Midbrain (tissue), 1 donor: ENCODE data around the gene PDE4B.
A peak's percentile ranks its signal among the peaks of the same experiment; 100 is the strongest.

Experiments used
- DNase-seq: peaks from one replicate; lab custom pipeline; 2025; lab: John Stamatoyannopoulos, UW

Gene PDE4B

DNA sequence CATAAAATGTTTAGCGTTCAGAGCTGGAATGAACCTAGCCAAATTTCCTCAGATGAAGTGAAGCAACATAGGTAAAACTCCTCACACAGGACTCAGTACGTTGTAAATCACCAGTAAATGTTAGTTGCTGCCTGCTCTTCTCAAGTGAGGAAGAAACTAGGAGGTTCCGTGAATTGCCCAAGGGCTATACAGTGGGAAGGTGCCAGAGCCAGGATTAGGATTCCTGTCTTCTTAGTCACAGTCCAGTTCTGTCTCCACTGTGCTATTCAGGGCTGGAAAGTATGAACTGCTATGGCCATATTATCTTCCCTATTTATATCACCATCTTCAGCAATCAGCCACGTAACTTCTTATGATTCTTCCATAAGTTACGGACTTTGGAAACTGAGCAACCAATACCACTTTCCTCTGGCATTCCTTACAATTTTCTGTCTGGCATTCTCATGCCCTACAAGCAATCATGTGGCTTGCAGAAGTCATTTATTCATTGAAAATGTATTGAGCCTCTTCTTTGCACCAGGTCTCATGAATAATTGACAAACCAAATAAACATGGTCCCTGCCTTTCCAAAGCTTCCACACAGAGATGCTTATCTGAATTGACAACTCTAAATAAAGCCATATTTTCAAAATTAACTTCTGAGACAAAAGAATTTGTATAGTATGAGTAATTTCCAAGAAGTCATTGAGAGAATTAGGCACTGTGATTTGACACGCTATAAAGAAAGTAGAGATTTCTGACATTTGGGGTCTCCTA, 469.7 kb downstream of the PDE4B start:
- DNase-seq, result no peak

DNA sequence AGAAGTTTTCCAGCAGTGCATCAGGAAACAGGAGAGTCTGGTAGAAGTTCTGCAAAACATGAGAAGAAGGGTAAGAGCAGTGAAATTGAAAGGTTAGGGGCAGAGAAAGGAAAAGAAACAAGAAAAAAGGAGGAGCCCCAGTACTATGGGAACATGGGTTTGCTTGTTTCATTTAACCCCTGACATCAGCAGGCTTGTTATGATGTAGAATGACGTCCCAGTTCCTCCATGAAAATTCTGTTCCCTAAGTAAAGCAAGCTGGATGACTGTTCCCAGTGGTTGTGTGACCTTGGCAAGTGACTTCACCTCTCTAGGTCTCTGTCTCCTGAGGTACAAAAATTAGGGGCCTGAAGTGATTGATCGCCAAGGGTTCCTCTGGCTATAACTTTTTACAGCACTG, 472.6 kb downstream of the PDE4B start:
- no peak for DNase-seq

DNA sequence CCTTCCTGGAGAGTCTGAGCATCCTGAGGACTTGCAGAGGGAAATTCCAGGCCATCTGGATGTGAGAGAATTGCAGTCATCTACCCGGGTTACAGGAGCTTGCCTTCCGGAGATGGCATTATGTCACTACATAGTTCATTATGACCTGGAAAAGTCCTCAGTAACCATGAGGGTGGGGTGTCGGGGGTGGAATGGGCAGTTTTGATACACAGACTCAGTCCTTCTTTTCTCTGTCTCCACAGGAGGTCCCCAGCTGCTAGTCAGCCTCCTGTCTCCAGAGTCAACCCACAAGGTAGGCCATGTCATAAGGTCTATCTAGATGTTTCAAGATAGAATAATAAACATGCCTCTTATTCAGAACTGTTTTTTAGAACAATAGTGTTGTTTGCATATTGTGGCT, 473.1 kb downstream of the PDE4B start:
- no peak for DNase-seq

DNA sequence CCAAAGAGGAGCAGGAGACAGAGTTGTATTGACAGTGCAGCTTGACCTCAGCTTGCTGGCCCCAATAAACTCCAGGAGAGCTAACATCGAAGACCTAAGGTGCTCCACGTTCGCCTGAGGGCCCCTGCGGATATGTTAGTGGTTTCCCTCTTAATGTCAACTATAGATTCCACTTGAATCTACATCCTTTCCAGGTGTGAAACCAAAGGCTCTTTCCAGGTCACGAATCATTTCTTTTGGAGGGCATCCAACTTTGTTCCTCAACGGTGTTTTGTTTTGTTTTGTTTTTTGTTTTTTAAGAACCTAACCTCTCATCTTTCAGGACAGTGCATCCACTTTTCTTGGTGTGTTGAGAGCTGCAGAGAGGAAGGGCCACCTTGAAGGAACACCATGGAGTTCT, 473.7 kb downstream of the PDE4B start:
- DNase-seq, result no peak

DNA sequence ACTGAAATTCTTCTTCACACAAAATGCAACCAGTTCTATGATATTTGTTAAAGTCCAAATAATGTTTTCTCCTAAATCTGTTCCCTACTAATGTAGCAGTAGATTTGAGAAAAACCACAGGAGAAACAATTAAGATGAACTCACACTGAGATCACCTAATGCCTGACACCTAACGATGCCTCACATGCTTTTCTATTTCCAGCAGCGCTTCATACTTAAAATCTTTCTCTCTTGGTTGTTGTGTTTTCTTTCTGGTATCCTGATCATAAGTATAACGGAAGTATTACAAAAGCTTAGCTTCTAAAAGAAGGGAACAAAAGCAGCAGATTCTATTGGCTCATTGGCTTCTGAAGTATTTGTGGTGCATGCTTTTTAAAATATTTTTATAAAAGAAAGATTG, 474.1 kb downstream of the PDE4B start:
- no peak for DNase-seq

DNA sequence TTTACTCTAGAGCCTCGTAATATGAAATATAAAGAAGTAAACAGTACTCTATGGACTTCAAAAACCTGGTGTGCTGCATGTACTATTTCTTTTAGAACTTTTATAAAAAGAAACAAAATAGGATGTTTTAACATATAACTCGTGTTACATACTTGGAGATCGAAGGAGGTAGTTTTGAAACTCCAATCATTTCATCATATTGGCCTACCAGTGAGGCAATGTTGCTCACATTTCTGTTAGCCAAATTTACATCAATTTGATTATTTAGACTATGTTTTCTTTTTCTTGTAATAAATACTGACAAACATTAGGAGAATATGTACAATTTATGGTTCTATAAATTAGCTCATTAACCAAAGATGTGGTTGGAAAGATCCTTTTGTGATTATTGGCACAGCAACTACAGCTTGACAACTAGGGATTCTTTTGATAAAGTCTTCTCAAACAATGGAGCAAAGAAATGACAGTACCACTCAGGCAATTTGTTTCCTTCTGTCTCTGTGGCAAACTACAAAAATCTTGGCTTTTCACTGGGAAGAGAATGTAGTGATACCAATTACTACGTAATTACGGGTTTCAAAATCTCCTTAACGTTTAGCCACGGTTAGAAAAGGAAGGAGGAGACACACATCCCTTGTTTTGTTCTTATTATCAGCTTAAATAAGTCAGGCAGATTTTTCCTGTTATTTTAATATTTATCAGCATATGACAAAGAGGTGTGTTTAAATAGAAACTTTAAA, 474.7 kb downstream of the PDE4B start:
- DNase-seq, result no peak

DNA sequence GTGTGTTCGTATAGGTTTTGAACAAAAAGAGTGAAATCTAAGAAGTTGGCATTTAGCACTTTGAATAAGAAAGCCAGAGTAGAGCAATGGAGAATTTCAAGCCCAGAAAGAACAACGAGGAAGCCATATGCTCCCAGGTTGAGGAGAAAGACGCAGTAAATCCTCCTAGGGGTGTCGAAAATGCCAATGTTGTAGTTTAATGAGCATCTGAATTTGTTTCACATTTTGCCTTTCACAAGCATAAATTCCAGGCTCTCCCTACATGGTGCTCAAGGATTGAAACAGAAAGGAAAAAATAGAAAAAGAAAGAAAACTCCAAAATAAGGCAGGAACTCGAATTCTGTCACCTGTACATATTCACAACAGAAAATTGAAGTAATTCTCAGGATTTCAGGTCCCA, 476.5 kb downstream of the PDE4B start:
- no peak for DNase-seq

DNA sequence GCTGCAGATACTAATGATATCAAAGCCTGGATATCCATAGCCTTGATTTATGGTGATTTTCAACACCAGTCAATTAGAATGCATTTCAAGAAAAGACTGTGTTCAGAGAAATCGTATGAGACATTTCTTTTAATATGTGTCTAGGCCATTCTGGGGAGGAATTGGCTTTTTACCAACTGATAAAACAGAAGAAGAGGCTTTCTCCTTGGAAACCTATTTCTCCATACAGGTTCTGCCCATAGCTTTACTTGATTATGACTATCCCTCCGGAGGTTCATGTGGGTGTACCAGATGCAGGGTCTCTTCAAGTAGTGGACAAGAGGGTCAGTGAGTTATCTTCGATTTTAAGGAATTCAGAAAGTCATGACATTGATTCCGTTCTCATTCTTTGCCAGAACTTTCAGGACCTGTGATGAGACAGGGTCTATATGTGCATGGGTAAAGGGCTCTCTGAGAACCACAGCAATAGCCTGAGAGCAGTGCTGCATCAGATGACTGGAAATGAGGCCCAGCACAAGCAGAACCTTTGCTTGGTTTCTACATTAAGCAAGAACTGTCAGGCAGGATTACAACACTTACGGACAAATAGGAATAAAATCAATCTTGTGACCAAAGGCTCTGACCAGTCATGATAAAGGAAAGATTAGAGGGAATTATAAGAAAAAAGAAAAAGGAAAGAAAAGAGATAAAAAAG, 477.6 kb downstream of the PDE4B start:
- no peak for DNase-seq

DNA sequence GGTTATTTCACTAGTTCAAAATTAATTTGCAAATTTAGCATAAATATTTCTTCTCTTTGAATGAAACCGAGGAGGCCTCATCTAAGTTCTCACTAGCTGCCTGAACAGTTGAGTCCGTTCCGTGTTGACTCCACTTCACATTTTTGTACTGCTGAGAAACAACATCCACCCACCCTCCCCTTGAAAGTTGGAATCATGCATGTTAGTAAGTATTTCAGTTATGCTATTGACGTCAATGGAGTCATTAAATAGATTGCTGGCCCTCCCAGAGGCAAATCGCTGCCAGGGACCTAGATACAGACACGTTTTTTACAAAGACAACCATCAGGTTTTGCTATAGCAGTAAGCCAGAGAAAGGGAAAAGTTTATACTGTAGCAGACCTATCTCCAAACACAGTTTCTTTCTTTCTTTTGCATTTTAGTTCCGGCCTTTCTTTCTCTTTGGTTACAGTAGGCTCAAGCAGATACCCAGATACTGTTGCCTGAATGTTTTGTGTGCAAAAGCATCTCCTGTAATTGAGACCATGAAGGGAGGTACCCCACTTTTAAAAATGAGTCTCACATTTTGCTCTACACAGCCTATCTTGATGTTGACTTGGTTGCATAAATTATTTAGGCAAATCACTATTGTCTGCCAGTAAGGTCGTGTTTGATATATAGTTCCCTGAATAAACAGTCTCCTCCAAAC, 478.7 kb downstream of the PDE4B start:
- peak; percentile 44 for DNase-seq

DNA sequence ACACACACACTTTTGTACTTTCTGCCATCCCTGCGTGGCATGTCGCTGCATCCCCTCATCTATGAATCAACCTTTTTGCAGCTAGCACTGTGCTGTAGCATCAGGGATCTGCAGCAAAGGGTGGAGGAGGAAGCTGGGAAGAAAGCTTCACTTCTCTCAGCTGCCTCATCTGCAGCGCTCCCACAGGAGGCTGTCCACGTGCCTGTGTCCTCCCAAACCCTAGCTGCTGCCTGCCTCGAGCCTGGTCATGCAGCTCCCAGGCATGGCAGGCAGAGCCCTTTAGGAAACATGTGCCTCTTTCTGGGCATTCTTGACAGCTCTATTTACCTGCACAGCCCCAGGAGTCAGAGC, 479.2 kb downstream of the PDE4B start:
- peak; percentile 28 for DNase-seq

DNA sequence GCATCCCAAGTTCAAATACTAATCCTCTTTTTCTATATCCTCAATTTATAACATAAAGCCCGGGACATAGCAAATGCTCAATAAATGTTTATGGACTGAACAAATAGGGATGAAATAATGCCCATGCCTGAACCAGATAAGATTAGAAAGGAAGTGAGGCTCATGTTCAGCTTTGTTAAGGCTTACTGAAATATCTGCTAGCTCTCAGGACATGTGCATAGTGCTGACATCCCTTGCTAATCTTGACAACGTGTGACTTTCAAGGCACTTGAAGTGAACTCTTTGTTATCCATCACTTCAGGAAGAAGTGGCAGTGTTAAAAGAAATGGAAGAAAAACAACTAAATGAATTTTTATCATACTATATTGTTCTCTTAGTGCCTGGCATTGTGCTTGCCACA, 481.0 kb downstream of the PDE4B start:
- DNase-seq, result no peak

DNA sequence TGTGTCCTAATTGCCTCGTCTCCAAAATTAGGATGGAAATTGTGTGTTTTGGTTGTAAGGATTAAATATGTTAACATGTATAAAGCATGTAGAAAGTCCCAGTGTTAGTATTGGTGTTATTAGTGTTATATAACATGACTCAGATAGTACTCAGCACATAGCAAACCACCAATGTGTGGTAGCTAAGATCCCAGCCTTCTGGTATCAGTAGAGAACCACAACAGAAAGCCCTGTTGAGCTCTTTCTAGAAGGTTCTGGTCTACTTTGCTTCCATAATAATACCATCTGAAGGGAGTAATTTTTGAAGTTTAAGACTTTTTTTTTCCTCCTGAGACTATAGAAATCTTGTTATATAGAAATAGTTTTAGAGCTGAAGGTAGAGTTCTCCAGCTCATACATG, 481.9 kb downstream of the PDE4B start:
- DNase-seq, result no peak

DNA sequence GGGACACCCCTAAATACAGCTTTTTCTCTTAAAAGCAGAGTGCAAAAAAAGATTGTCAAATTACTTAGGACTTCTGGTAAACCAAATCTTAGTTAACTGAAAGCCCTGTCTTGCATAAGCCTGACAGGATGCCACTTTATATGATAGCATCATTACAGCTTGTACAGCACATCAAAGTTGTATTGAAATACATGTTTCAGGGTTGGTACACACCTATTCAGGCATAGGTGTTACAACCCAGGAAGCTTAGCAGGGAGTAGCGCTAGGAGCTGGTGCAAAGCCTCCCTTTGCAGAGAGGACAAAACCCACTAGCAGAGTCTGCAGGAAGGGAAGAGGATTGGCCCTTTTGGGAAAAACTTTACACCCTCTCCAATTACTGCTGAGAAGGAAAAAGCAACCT, 482.4 kb downstream of the PDE4B start:
- DNase-seq, result no peak

DNA sequence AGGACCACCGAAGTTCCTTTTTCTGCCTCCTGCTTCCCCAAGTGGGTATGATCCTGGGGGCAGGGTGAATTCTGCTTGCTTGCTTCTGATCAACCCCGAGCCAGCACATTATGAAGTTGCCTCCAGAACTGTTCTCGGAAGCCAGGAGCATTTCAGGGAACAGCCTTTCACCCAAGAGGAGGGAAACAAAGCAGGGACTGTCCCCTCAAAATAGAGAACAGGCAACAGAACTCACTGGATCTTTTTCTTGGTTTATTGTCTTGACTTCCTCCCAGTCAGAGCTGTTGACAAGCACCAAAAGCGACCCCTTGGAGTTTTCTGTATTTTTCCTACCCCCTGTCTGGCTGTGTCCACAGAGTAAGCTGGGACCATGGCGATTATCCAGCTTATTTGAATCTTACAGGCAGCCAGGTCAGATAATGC, 482.9 kb downstream of the PDE4B start:
- DNase-seq, result peak; percentile 75

DNA sequence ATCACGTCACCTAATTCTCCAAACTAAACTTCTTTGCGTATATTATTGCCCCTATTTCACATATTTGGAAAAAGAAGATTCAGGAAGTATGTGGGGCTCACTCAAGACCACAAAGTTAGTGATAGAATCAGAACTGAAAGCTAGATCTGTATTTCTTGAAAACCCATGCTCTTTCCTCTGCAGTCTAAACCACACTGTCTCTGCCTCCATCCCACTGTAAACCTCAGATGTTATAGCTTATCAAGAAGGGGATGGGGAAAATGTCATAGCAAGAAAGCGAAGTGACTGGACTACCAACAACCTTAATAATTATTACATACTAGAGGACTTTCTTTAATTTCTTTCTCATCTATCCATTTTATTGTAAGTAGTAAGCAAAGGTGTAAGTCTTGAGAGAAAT, 483.5 kb downstream of the PDE4B start:
- no peak for DNase-seq

DNA sequence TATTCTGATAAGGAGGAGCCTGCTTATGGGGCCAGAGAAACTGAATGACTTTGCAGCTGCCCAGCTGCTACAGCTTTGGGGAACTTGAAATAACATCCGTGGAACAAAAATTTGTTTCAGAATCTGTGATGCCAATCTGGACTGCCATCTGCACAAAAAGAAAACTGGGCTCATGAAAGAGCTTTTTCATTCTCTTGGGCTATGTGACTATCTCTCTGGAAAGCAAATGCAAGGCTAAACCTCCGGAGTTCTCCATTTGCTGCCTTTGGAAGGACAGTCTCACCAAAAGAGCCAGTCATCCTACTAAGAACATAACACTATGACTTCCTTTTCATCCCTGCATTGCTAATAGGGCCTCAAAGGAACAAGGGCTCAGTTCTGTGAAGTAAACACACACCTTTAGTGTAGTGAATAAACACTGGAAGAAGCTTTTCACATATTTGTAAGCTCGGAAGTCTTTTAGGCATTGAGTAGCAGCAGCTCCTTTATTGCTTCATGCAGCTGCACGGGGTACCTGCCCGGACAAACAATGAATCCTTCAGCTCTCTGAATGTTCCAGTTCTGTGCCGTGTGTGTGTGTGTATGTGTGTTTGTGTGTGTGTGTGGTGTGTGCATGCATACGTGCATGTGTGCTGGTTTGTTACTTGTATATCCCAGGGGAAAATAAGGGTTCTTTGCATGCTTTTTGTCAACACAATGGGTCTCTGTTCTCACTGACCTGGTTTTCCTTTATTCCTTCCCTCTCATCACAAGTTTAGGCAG, 485.7 kb downstream of the PDE4B start:
- peak; percentile 92 for DNase-seq

DNA sequence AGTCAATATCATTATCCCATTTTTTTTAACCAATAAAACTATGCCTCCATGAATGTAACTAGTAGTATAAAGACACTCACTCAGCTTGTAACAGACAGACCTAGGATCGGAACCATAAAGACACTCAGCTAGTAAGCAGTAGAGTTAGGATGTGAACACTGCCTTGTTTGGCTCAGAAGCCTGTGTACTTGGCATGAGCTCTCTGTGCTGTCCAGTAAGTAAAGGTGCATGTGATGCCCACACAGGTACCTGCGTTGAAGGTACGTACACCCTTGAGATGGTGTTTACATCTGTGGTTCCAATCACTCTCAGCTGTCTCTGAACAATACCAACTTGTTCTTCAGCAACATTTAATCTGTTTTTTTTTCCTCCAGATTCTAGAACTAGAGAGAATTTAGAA, 489.1 kb downstream of the PDE4B start:
- no peak for DNase-seq

DNA sequence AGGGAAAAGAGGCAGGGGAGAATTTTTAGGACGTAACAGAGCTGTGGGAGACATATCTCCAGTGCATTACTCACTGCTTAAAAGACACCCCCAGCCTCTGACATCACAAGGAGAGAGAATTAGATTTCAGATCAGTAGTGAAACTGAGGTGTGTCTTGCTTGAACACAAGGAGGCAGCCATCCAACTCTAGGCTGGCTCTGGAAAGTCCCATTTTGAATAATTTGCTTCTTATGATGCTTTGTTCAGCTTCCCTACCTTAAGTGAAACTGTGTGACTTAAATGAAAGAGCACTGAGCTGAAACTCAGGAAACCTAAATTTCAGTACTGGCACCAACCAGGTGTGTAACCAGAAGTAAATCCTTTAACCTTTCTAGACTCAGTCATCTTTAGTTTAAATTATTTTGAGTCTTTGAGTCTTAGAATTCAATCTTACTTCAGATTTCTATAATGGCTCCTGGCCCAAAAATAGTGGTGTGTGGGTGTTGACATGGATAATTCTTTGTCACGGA, 489.7 kb downstream of the PDE4B start:
- DNase-seq, result no peak

DNA sequence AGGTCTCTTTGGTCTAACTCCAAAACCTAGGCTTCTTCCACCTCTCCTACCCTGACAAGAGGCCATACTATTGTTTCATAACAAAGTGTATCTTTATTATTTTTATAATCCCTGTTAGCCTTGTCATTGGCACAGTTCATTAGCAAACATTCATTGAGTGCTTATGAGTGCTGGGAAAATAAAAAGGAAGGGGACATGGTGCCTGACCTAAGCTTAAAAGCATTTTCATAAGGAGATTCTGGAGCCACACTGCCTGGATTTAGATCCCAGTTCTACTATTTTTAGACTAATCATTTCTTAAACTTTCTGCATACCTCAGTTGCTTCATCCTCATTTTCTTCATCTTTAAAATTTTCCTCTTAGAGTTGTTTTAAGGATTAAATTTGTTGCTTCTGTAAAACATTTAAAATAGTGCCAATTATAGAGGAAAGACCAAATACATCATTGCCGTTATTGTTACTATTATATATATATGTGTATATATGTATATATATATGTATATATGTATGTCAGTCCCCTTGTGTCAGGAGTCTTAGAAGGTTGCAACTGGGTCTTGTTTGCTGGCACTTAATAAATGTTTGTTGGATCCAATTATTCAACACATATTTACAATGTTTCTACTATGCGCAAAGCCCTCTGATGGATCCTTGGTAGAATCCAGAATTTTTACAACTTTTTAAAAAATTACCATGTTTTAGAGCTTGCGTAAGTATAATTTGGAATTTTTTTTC, 490.4 kb downstream of the PDE4B start:
- no peak for DNase-seq

DNA sequence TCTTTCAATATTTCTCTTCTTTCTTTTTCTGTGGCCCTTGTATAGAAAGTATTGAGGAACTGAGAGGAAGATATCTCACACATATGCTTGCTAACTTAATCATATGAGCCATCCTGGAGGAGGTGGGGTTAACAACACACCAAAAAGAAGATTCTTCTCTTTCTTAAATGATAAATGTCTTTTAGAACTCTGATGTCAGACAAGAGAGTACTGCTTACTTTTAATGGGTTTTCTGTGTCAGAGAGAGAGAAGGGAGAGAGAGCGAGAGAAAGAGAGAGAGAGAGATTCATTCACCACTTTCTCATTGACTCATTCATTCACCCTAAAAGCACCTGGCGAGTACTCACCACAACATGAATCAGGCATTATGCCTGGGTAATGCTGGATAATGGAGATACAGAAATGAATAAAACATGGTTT, 490.9 kb downstream of the PDE4B start:
- no peak for DNase-seq

DNA sequence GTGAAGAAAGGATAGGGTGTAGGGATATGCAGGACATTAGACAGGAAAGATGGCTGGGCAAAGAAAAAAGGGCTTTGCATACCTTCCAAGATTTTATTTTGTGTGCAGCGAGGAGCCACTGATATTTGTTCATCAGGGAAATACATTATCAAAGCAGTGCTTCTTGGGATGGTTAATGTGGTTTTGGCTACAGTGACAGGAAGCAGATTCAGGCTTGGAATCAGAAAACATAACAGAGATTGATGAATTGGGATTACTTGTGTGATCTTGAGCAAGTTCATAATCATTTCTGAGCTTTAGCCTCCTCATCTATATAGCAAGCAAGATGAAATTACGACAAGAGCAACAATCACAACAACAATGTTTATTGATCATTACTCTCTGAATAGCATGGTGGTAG, 492.1 kb downstream of the PDE4B start:
- DNase-seq, result no peak
